IMR-90 (cell line): ENCODE measurements around the gene TMEM100. TPM values are rescaled to one million over a fixed set of nuclear protein-coding genes. Genes with fewer than 3 reads are reported as not detected.

Experiments used
- ATAC-seq: fragments of 200-7000 bp; cut with Tn5 transposase; 2 replicates; pipeline ENCODE4 v1.9.1; 2020; ENCODE audit warnings: low read depth, mild to moderate bottlenecking, moderate library complexity
- BruUV-seq: library from RNA; stranded (reverse); fragments of 400-500 nt; replicated peaks from 2 replicates; lab custom pipeline; 2021; lab: Mats Ljungman, UMichigan
- CTCF ChIA-PET: fragments of 300-600 bp; formaldehyde crosslinking; extraction: SDS; loops from one replicate; lab custom pipeline; 2021; ENCODE audit warnings: antibody characterized with exemption; lab: Yijun Ruan, JAX
- POLR2A ChIA-PET: fragments of 300-600 bp; sonication (Branson Sonifier 250); formaldehyde crosslinking; loops from one replicate; lab custom pipeline; 2022; ENCODE audit warnings: antibody characterized with exemption; ENCODE audit not compliant: unreplicated experiment; lab: Charles Lee
- DNase-seq: peaks from one replicate; pipeline ENCODE4 v3.0.0; 2013
- H2AFZ ChIP-seq: replicated peaks from 2 replicates; pipeline ENCODE3; 2013; ENCODE audit warnings: low read length, mild to moderate bottlenecking; ENCODE audit not compliant: poor library complexity
- H2AK5ac ChIP-seq: 2 replicates; pipeline ENCODE4 v1.6.1; 2013; ENCODE audit warnings: low read depth, low read length, inconsistent platforms
- H2AK9ac ChIP-seq: replicated peaks from 2 replicates; pipeline ENCODE3; 2013; ENCODE audit warnings: mild to moderate bottlenecking, low read depth, low read length, moderate library complexity; ENCODE audit not compliant: poor library complexity
- H2BK120ac ChIP-seq: 2 replicates; pipeline ENCODE4 v1.6.1; 2013; ENCODE audit warnings: low read depth, low read length, inconsistent platforms
- H2BK15ac ChIP-seq: 3 replicates; pipeline ENCODE4 v1.6.1; 2013; ENCODE audit warnings: low read depth, low read length, inconsistent platforms
- H2BK20ac ChIP-seq: 2 replicates; pipeline ENCODE4 v1.6.1; 2013; ENCODE audit warnings: low read depth, mild to moderate bottlenecking, inconsistent platforms, low read length, moderate library complexity
- H2BK5ac ChIP-seq: 2 replicates; pipeline ENCODE4 v1.6.1; 2013; ENCODE audit warnings: mild to moderate bottlenecking, low read depth, low read length, inconsistent platforms; ENCODE audit not compliant: poor library complexity, severe bottlenecking
- H3K14ac ChIP-seq: replicated peaks from 2 replicates; pipeline ENCODE4 v1.6.1; 2013; ENCODE audit warnings: low read depth, low read length, inconsistent platforms
- H3K18ac ChIP-seq: 2 replicates; pipeline ENCODE4 v1.6.1; 2013; ENCODE audit warnings: low read depth, low read length, control low read depth
- H3K23ac ChIP-seq: 2 replicates; pipeline ENCODE4 v1.6.1; 2013; ENCODE audit warnings: low read depth, low read length, inconsistent platforms
- H3K27ac ChIP-seq: 2 replicates; pipeline ENCODE4 v1.5.1; 2013; ENCODE audit warnings: mild to moderate bottlenecking, control low read depth, low read length; ENCODE audit not compliant: insufficient read depth
- H3K27me3 ChIP-seq: 2 replicates; pipeline ENCODE4 v1.6.1; 2013; ENCODE audit warnings: low read length; ENCODE audit not compliant: control insufficient read depth, insufficient read depth
- H3K36me3 ChIP-seq: 2 replicates; pipeline ENCODE4 v1.6.1; 2013; ENCODE audit warnings: low read length, mixed read lengths; ENCODE audit not compliant: control insufficient read depth, insufficient read depth
- H3K4ac ChIP-seq: 2 replicates; pipeline ENCODE4 v1.6.1; 2013; ENCODE audit warnings: low read depth, low read length, inconsistent platforms
- H3K4me1 ChIP-seq: 2 replicates; pipeline ENCODE4 v1.6.1; 2013; ENCODE audit warnings: low read length, mixed read lengths; ENCODE audit not compliant: control insufficient read depth, insufficient read depth
- H3K4me2 ChIP-seq: 2 replicates; pipeline ENCODE4 v1.6.1; 2013; ENCODE audit warnings: low read depth, mild to moderate bottlenecking, control low read depth, low read length, moderate library complexity
- H3K4me3 ChIP-seq: 2 replicates; pipeline ENCODE4 v1.5.1; 2013; ENCODE audit warnings: low read depth, mild to moderate bottlenecking, control low read depth, low read length, moderate library complexity; ENCODE audit not compliant: insufficient read depth
- H3K56ac ChIP-seq: 2 replicates; pipeline ENCODE4 v1.6.1; 2013; ENCODE audit warnings: low read length, inconsistent platforms; ENCODE audit not compliant: insufficient read depth; ENCODE audit errors: extremely low read depth
- H3K79me1 ChIP-seq, 2 experiments: 2 replicates each; pipeline ENCODE4 v1.6.1; 2013; ENCODE audit warnings: low read length in 2 of 2, inconsistent platforms in 1 of 2, low read depth in 1 of 2
- H3K9ac ChIP-seq: 2 replicates; pipeline ENCODE4 v1.6.1; 2013; ENCODE audit warnings: low read depth, low read length, control low read depth
- H3K9me1 ChIP-seq: 2 replicates; pipeline ENCODE4 v1.6.1; 2013; ENCODE audit warnings: low read length, inconsistent platforms; ENCODE audit not compliant: insufficient read depth
- H3K9me3 ChIP-seq: 2 replicates; pipeline ENCODE4 v1.6.1; 2013; ENCODE audit warnings: low read length; ENCODE audit not compliant: control insufficient read depth, insufficient read depth
- H4K20me1 ChIP-seq: 2 replicates; pipeline ENCODE4 v1.6.1; 2013; ENCODE audit warnings: low read length, inconsistent platforms; ENCODE audit not compliant: insufficient read depth
- H4K5ac ChIP-seq: 2 replicates; pipeline ENCODE4 v1.6.1; 2013; ENCODE audit warnings: mild to moderate bottlenecking, low read depth, low read length, control low read depth
- H4K8ac ChIP-seq, 2 experiments: 2 replicates each; pipeline ENCODE4 v1.6.1; 2013; ENCODE audit warnings: low read depth in 2 of 2, low read length in 2 of 2, control low read depth in 1 of 2, inconsistent platforms in 1 of 2
- H4K91ac ChIP-seq: 2 replicates; pipeline ENCODE4 v1.6.1; 2013; ENCODE audit warnings: low read depth, low read length, inconsistent platforms; ENCODE audit not compliant: insufficient read depth
- MXI1 ChIP-seq: IDR thresholded peaks from 2 replicates; pipeline ENCODE4 v1.6.1; 2012; ENCODE audit warnings: low read depth, mild to moderate bottlenecking, low read length, moderate library complexity, borderline replicate concordance
- WGBS, 2 experiments: methylation state at CpG; one replicate each; pipeline versions ENCODE4 v1.1.5 to v1.1.7; 2013; ENCODE audit warnings: missing lambda C conversion rate in 2 of 2; ENCODE audit not compliant: insufficient read length in 1 of 2; ENCODE audit errors: extremely low coverage in 2 of 2; 5-methylcytosine and 5-hydroxymethylcytosine counted together
- dilution Hi-C: fragments of 300-500 bp; cut with HindIII; formaldehyde crosslinking; loops from one replicate; pipeline ENCODE4 v1.14.3; 2018; ENCODE audit warnings: low sequenced_read_pairs; ENCODE audit not compliant: unreplicated experiment
- in situ Hi-C: fragments of 300-500 bp; cut with MboI; formaldehyde crosslinking; loops from 3 replicates; pipeline ENCODE4 v1.14.3; 2019; ENCODE audit warnings: low sequenced_read_pairs, inconsistent platforms, mixed read lengths
- intact Hi-C: fragments of 100-400 bp; cut with micrococcal nuclease; formaldehyde crosslinking; loops from 2 replicates; pipeline ENCODE4 v1.10.0; 2022
- polyA plus RNA-seq, 3 experiments: library from polyadenylated mRNA; depleted of rRNA; stranded (reverse); fragments of >200 nt; gene quantifications; 2 replicates each; pipeline ENCODE4 v1.2.3, GENCODE V29; 2012; ENCODE audit warnings: low replicate concordance in 1 of 3
- total RNA-seq: library from RNA; depleted of rRNA; stranded (reverse); fragments of >200 nt; gene quantifications from 2 replicates; pipeline ENCODE4 v1.2.3, GENCODE V29; 2012
- TF ChIP-seq, protein P1 (sequence below): conservative IDR thresholded peaks from 2 replicates; pipeline ENCODE4 v1.5.1; 2012; ENCODE audit warnings: mild to moderate bottlenecking, low read depth, low read length, improper control_type of control experiment
- TF ChIP-seq, protein P2 (sequence below): fragments of 150-350 bp; IDR thresholded peaks from 2 replicates; pipeline ENCODE4 v1.6.1; 2017; ENCODE audit warnings: mild to moderate bottlenecking, antibody characterized with exemption, low read length, low read depth

TMEM100 gene
- total and polyA plus RNA-seq, 2 of the 4 experiments (the other 2 are of a cell fraction): 0.21 to 0.36 TPM

DNA sequence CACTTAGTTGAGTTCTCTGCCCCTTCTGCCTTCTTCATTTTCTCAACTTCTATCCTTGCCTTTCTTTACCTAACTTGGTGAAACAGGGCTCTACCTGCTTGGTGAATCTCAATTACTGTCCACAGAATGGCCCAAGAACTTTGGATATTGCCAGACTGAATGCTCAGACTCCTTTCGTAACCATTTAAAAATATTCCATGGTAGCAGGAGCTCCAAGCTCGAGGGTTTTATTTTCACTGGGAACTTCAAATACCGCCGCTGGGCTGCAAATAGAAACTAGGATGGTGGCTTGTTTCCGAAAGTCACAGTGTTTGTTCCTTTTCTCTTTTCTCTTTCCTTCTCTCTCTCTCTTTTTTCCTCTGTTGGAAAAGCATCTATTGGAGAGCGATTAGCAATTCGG is 13.2 kb downstream of the TMEM100 start:
- no peak overlapping the region for H3K4me2 ChIP-seq
- no peak overlapping the region for H3K23ac ChIP-seq
- peaks cover 3% of the 10 kb centered on the region for H3K27me3 ChIP-seq
- intact Hi-C loops (no loop called here), in situ Hi-C loops (no loop called here), dilution Hi-C loops (no loop called here)
- H4K20me1 ChIP-seq: no peaks in the 10 kb centered on the region
- 100% methylated on average over 1 of the region's 7 CpGs; no CpG with 5 or more reads in 1 of the 2 experiments for WGBS, 2 experiments
- no peaks in the 10 kb centered on the region for H3K9me1 ChIP-seq
- no TSS peak for BruUV-seq
- H2BK15ac ChIP-seq: no peak overlapping the region
- ChIA-PET CTCF (interaction anchor here (1.1 kb wide), 1 partner anchor 183 kb away, joined by 3 read pairs; no protein-coding TSS in a partner anchor), POLR2A (no interaction called here)
- H3K9ac ChIP-seq: no peak overlapping the region
- no peak overlapping the region for H3K27ac ChIP-seq
- H2AK5ac ChIP-seq: no peak overlapping the region
- peaks cover 2% of the 10 kb centered on the region; the same call in 1 of the 2 replicates for H3K4me1 ChIP-seq
- TF ChIP-seq, protein P1, sequence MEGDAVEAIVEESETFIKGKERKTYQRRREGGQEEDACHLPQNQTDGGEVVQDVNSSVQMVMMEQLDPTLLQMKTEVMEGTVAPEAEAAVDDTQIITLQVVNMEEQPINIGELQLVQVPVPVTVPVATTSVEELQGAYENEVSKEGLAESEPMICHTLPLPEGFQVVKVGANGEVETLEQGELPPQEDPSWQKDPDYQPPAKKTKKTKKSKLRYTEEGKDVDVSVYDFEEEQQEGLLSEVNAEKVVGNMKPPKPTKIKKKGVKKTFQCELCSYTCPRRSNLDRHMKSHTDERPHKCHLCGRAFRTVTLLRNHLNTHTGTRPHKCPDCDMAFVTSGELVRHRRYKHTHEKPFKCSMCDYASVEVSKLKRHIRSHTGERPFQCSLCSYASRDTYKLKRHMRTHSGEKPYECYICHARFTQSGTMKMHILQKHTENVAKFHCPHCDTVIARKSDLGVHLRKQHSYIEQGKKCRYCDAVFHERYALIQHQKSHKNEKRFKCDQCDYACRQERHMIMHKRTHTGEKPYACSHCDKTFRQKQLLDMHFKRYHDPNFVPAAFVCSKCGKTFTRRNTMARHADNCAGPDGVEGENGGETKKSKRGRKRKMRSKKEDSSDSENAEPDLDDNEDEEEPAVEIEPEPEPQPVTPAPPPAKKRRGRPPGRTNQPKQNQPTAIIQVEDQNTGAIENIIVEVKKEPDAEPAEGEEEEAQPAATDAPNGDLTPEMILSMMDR: no peak
- TF ChIP-seq MXI1: no peak
- TF ChIP-seq, protein P2, sequence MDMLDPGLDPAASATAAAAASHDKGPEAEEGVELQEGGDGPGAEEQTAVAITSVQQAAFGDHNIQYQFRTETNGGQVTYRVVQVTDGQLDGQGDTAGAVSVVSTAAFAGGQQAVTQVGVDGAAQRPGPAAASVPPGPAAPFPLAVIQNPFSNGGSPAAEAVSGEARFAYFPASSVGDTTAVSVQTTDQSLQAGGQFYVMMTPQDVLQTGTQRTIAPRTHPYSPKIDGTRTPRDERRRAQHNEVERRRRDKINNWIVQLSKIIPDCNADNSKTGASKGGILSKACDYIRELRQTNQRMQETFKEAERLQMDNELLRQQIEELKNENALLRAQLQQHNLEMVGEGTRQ: no peak
- H2BK120ac ChIP-seq: no peak overlapping the region
- no peak for DNase-seq
- no peak overlapping the region for H3K56ac ChIP-seq
- no peak overlapping the region for H2BK20ac ChIP-seq
- no peak overlapping the region for H4K8ac ChIP-seq
- H2AK9ac ChIP-seq: no peak overlapping the region
- H3K4ac ChIP-seq: no peak overlapping the region
- no peak for ATAC-seq
- H4K91ac ChIP-seq: no peak overlapping the region
- no peaks in the 10 kb centered on the region for H3K79me1 ChIP-seq
- no peaks in the 10 kb centered on the region for H3K9me3 ChIP-seq
- no peak overlapping the region for H2BK5ac ChIP-seq
- H4K5ac ChIP-seq: no peak overlapping the region
- H3K18ac ChIP-seq: no peak overlapping the region
- no peak overlapping the region for H3K4me3 ChIP-seq
- no peak overlapping the region for H2AFZ ChIP-seq
- no peak overlapping the region for H3K14ac ChIP-seq
- no peaks in the 10 kb centered on the region for H3K36me3 ChIP-seq
